ENCODE results near the gene ZNF248.

The ZNF248 gene

DNA sequence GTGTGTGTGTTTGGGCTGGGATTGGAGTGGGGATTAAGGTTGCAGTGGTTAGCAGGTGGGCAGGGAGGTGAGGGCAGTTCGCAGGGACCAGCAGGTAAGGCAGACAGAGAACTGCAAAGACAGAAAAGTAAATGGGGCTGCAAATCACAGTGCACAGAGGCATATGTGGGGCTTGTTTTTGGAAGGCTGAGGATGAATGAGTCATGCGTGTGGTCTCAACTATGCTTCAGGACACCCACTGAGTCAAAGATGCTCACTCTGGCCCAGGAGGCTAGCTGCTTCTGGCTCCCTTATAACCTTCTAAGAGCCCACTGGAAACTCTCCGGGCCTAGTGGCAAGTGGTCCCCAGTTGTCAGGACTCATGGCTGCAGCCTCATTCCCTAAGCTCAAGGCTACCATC lies 118.2 kb downstream of the ZNF248 start:
- TF ChIP-seq CTCF (IDR thresholded peaks at IDR 0.05): no peak

DNA sequence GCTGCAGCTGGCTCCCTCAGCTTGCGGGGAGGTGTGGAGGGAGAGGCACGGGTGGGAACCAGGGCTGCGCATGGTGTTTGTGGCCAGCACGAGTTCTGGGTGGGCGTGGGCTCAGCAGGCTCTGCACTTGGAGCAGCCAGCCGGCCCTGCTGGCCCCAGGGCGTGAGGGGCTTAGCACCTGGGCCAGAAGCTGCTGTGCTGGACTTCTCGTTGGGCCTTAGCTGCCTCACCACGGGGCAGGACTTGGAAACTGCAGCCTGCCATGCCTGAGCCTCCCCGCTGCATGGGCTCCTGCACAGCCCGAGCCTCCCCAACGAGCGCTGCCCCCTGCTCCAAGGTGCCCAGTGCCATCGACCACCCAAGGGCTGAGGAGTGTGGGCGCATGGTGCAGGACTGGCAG lies 120.1 kb downstream of the ZNF248 start:
- TF ChIP-seq CTCF (IDR thresholded peaks at IDR 0.05): no peak

- no peak for TF ChIP-seq CTCF (IDR thresholded peaks at IDR 0.05)
These were observed 121.3 kb downstream of the ZNF248 start for GRCh38 chr10:37736120-37736519.

DNA sequence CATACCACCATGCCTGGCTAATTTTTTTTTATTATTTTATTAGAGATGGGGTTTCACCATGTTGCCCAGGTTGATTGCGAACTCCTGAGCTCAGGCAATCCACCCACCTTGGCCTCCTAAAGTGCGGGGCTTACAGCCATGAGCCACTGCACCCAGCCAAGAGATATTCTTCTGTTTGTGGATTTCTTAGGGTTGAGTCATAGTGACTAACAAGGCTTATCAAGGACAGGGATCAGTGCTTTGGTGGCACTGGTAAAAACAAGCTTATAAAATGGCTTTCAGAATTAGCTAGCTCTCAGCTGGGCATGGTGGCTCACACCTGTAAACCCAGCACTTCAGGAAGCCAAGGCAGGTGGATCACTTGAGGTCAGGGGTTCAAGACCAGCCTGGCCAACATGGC lies 122.4 kb downstream of the ZNF248 start:
- TF ChIP-seq CTCF (IDR thresholded peaks at IDR 0.05): no peak
